Measurements from ENCODE around the gene LMO3. TPM values are rescaled to one million over a fixed set of nuclear protein-coding genes. Genes with fewer than 3 reads are reported as not detected.

The LMO3 gene
- polyA plus RNA-seq (2013, experiment 1 of 2): 0.67 TPM
- 0.67 TPM for polyA plus RNA-seq (2013, experiment 2 of 2)

- Histone ChIP-seq H3K4me2 (ENCODE audit: low read length) (peak within 1 kb of the TSS; percentile 88), H3K27ac (ENCODE audit: low read depth, low read length) (no peak within 1 kb of the TSS), H3K56ac (ENCODE audit: low read length) (peak within 1 kb of the TSS; percentile 74), H3K4me3 (ENCODE audit: low read length) (peak within 1 kb of the TSS; percentile 44), H3K79me1 (ENCODE audit: low read length) (no peaks in the 10 kb centered on the region), H3K9ac (ENCODE audit: low read length) (peak within 1 kb of the TSS; percentile 49), H2AK5ac (ENCODE audit: low read length) (no peak within 1 kb of the TSS), H2BK120ac (ENCODE audit: low read depth, low read length) (no peak within 1 kb of the TSS), H2BK5ac (ENCODE audit: low read length) (no peak within 1 kb of the TSS), H4K8ac (ENCODE audit: low read depth, low read length) (no peak within 1 kb of the TSS), H4K5ac (ENCODE audit: low read length) (no peak within 1 kb of the TSS), H3K79me2 (ENCODE audit: control insufficient read depth, insufficient read depth, low read length) (no peaks in the 10 kb centered on the region), H3K23ac (ENCODE audit: low read length) (no peak within 1 kb of the TSS), H2BK15ac (replicated peaks; ENCODE audit: low read depth) (no peak within 1 kb of the TSS), H3K27me3 (ENCODE audit: insufficient read depth, low read length, poor library complexity) (peaks cover 16% of the 10 kb centered on the region), H3K4me1 (ENCODE audit: control insufficient read depth, low read depth, low read length) (peaks cover 13% of the 10 kb centered on the region), H3K18ac (ENCODE audit: low read length) (no peak within 1 kb of the TSS), H3K4ac (ENCODE audit: low read depth, low read length) (no peak within 1 kb of the TSS), H3K36me3 (ENCODE audit: control insufficient read depth, insufficient read depth, low read length) (no peaks in the 10 kb centered on the region)
- no peak for DNase-seq
- no CpG with 5 or more reads among the region's 2 CpGs for WGBS (ENCODE audit: extremely low coverage, insufficient coverage, low lambda C conversion rate)
Observed at GRCh38 chr12:16606117-16606200, at the start of gene LMO3. LMO3 (minus strand) TSS chr12:16606162; CDS start chr12:16600860, 5,302 bp downstream.

DNA sequence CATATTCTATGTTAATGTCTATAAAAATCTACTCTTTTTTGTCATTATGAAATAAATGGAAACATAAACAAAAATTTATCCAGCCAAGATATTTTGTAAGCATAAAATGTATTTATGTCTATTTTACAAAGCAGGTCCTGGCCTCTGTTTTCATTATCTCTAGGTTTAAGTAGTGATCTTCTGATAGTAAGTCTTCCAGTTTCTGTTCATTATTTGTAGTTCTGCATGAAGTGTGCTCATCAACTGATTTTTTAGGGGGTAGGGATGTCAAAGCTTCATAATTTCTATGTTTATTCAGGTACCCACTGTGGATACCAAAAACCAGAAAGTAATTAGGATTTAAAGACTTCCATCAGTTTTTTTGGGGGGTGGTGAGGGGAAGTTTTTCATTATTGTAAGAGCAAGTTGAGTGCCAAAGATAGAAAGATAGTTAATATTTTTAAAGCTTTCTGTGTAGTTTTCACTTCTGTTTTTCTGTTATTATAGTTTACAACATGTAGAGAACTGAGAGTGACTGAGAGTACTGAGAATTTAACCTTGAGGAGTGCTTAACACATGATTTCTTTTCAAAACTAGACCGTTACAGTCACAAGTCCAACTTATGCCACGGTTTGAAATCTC lies 30.6 kb upstream of the LMO3 start:
- H4K5ac ChIP-seq (ENCODE audit: low read length): no peak overlapping the region

GRCh38 chr12:16634786-16635185 lies 28.8 kb upstream of the LMO3 start:
- no peak overlapping the region for H2BK120ac ChIP-seq (ENCODE audit: low read depth, low read length)
- no peak overlapping the region for H3K23ac ChIP-seq (ENCODE audit: low read length)
- H3K56ac ChIP-seq (ENCODE audit: low read length): no peak overlapping the region
- H3K4me1 ChIP-seq (ENCODE audit: control insufficient read depth, low read depth, low read length): no peaks in the 10 kb centered on the region
- H2BK5ac ChIP-seq (ENCODE audit: low read length): no peak overlapping the region
- WGBS (ENCODE audit: extremely low coverage, insufficient coverage, low lambda C conversion rate): no CpG with 5 or more reads among the region's 1 CpG
- no peak overlapping the region for H2BK15ac ChIP-seq (replicated peaks; ENCODE audit: low read depth)
- H3K4me3 ChIP-seq (ENCODE audit: low read length): no peak overlapping the region
- H3K4me2 ChIP-seq (ENCODE audit: low read length): no peak overlapping the region
- peak; percentile 28 for DNase-seq
- H3K27ac ChIP-seq (ENCODE audit: low read depth, low read length): no peak overlapping the region
- H3K4ac ChIP-seq (ENCODE audit: low read depth, low read length): no peak overlapping the region
- H4K8ac ChIP-seq (ENCODE audit: low read depth, low read length): no peak overlapping the region
- H3K9ac ChIP-seq (ENCODE audit: low read length): no peak overlapping the region
- no peak overlapping the region for H3K18ac ChIP-seq (ENCODE audit: low read length)
- no peak overlapping the region for H4K5ac ChIP-seq (ENCODE audit: low read length)
- H2AK5ac ChIP-seq (ENCODE audit: low read length): no peak overlapping the region
- no peaks in the 10 kb centered on the region for H3K79me1 ChIP-seq (ENCODE audit: low read length)
- H3K27me3 ChIP-seq (ENCODE audit: insufficient read depth, low read length, poor library complexity): no peaks in the 10 kb centered on the region
- no peaks in the 10 kb centered on the region for H3K36me3 ChIP-seq (ENCODE audit: control insufficient read depth, insufficient read depth, low read length)
- H3K79me2 ChIP-seq (ENCODE audit: control insufficient read depth, insufficient read depth, low read length): no peaks in the 10 kb centered on the region

More for the DNA sequence above, 30.6 kb upstream of the LMO3 start:
- Histone ChIP-seq H3K9ac (ENCODE audit: low read length) (no peak overlapping the region), H2BK120ac (ENCODE audit: low read depth, low read length) (no peak overlapping the region), H3K27ac (ENCODE audit: low read depth, low read length) (no peak overlapping the region), H3K4ac (ENCODE audit: low read depth, low read length) (no peak overlapping the region), H3K79me2 (ENCODE audit: control insufficient read depth, insufficient read depth, low read length) (no peaks in the 10 kb centered on the region), H2BK15ac (replicated peaks; ENCODE audit: low read depth) (no peak overlapping the region), H3K79me1 (ENCODE audit: low read length) (no peaks in the 10 kb centered on the region), H3K4me2 (ENCODE audit: low read length) (no peak overlapping the region), H2AK5ac (ENCODE audit: low read length) (no peak overlapping the region), H3K56ac (ENCODE audit: low read length) (no peak overlapping the region), H3K18ac (ENCODE audit: low read length) (no peak overlapping the region), H2BK5ac (ENCODE audit: low read length) (no peak overlapping the region), H3K36me3 (ENCODE audit: control insufficient read depth, insufficient read depth, low read length) (no peaks in the 10 kb centered on the region), H3K27me3 (ENCODE audit: insufficient read depth, low read length, poor library complexity) (no peaks in the 10 kb centered on the region), H3K4me3 (ENCODE audit: low read length) (no peak overlapping the region), H3K23ac (ENCODE audit: low read length) (no peak overlapping the region), H4K8ac (ENCODE audit: low read depth, low read length) (no peak overlapping the region), H3K4me1 (ENCODE audit: control insufficient read depth, low read depth, low read length) (no peaks in the 10 kb centered on the region)
- DNase-seq: no peak
- 100% methylated on average over 1 of the region's 2 CpGs for WGBS (ENCODE audit: extremely low coverage, insufficient coverage, low lambda C conversion rate)

- Histone ChIP-seq H3K79me2 (ENCODE audit: control insufficient read depth, insufficient read depth, low read length) (no peaks in the 10 kb centered on the region), H3K36me3 (ENCODE audit: control insufficient read depth, insufficient read depth, low read length) (no peaks in the 10 kb centered on the region), H2BK5ac (ENCODE audit: low read length) (no peak overlapping the region), H4K5ac (ENCODE audit: low read length) (no peak overlapping the region), H3K79me1 (ENCODE audit: low read length) (no peaks in the 10 kb centered on the region), H3K27ac (ENCODE audit: low read depth, low read length) (no peak overlapping the region), H4K8ac (ENCODE audit: low read depth, low read length) (no peak overlapping the region), H2AK5ac (ENCODE audit: low read length) (no peak overlapping the region), H3K9ac (ENCODE audit: low read length) (no peak overlapping the region), H3K56ac (ENCODE audit: low read length) (no peak overlapping the region), H3K4me2 (ENCODE audit: low read length) (no peak overlapping the region), H2BK15ac (replicated peaks; ENCODE audit: low read depth) (no peak overlapping the region), H2BK120ac (ENCODE audit: low read depth, low read length) (no peak overlapping the region), H3K4ac (ENCODE audit: low read depth, low read length) (no peak overlapping the region), H3K23ac (ENCODE audit: low read length) (no peak overlapping the region), H3K4me3 (ENCODE audit: low read length) (no peak overlapping the region), H3K18ac (ENCODE audit: low read length) (no peak overlapping the region), H3K27me3 (ENCODE audit: insufficient read depth, low read length, poor library complexity) (no peaks in the 10 kb centered on the region), H3K4me1 (ENCODE audit: control insufficient read depth, low read depth, low read length) (no peaks in the 10 kb centered on the region)
- DNase-seq: no peak
- no CpG with 5 or more reads among the region's 1 CpG for WGBS (ENCODE audit: extremely low coverage, insufficient coverage, low lambda C conversion rate)
Observed at GRCh38 chr12:16626991-16627390, 21.0 kb upstream of the LMO3 start.

DNA sequence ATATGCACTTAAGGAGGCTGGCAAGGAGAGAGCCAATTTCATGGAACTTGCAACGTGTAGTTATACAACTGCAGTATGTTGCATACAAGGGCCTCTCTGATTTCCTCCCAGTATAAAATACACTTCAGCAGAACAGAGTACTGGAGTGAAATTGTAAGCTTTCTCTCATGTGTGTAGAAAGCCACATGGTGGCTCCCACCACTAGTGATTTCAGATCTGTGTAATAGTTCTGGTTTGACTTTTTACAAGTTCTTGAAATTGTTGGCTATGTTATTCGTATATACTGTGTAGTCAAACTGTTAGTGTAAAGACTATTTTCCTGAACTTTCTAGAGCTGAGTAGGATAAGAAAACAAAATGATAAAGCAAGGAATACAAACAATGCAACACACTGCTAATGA lies 16.4 kb upstream of the LMO3 start:
- Histone ChIP-seq H3K79me2 (ENCODE audit: control insufficient read depth, insufficient read depth, low read length) (no peaks in the 10 kb centered on the region), H2AK5ac (ENCODE audit: low read length) (no peak overlapping the region), H2BK15ac (replicated peaks; ENCODE audit: low read depth) (no peak overlapping the region), H3K27me3 (ENCODE audit: insufficient read depth, low read length, poor library complexity) (no peaks in the 10 kb centered on the region), H2BK120ac (ENCODE audit: low read depth, low read length) (no peak overlapping the region), H3K18ac (ENCODE audit: low read length) (no peak overlapping the region), H3K56ac (ENCODE audit: low read length) (no peak overlapping the region), H3K4me3 (ENCODE audit: low read length) (no peak overlapping the region), H3K9ac (ENCODE audit: low read length) (no peak overlapping the region), H3K23ac (ENCODE audit: low read length) (no peak overlapping the region), H3K79me1 (ENCODE audit: low read length) (no peaks in the 10 kb centered on the region), H3K27ac (ENCODE audit: low read depth, low read length) (no peak overlapping the region), H3K36me3 (ENCODE audit: control insufficient read depth, insufficient read depth, low read length) (no peaks in the 10 kb centered on the region), H3K4me1 (ENCODE audit: control insufficient read depth, low read depth, low read length) (no peaks in the 10 kb centered on the region), H4K5ac (ENCODE audit: low read length) (no peak overlapping the region), H2BK5ac (ENCODE audit: low read length) (no peak overlapping the region), H3K4ac (ENCODE audit: low read depth, low read length) (no peak overlapping the region), H3K4me2 (ENCODE audit: low read length) (no peak overlapping the region), H4K8ac (ENCODE audit: low read depth, low read length) (no peak overlapping the region)
- no peak for DNase-seq
- WGBS (ENCODE audit: extremely low coverage, insufficient coverage, low lambda C conversion rate): no CpG with 5 or more reads among the region's 2 CpGs

- no peak overlapping the region for H3K4me2 ChIP-seq (ENCODE audit: low read length)
- no peak overlapping the region for H2AK5ac ChIP-seq (ENCODE audit: low read length)
- H3K27ac ChIP-seq (ENCODE audit: low read depth, low read length): no peak overlapping the region
- H2BK120ac ChIP-seq (ENCODE audit: low read depth, low read length): no peak overlapping the region
- H3K18ac ChIP-seq (ENCODE audit: low read length): no peak overlapping the region
- no peaks in the 10 kb centered on the region for H3K27me3 ChIP-seq (ENCODE audit: insufficient read depth, low read length, poor library complexity)
- no peaks in the 10 kb centered on the region for H3K79me1 ChIP-seq (ENCODE audit: low read length)
- H2BK15ac ChIP-seq (replicated peaks; ENCODE audit: low read depth): no peak overlapping the region
- no peaks in the 10 kb centered on the region for H3K79me2 ChIP-seq (ENCODE audit: control insufficient read depth, insufficient read depth, low read length)
- H3K9ac ChIP-seq (ENCODE audit: low read length): no peak overlapping the region
- no peak overlapping the region for H4K8ac ChIP-seq (ENCODE audit: low read depth, low read length)
- no peak overlapping the region for H4K5ac ChIP-seq (ENCODE audit: low read length)
- no peak overlapping the region for H3K56ac ChIP-seq (ENCODE audit: low read length)
- no peaks in the 10 kb centered on the region for H3K4me1 ChIP-seq (ENCODE audit: control insufficient read depth, low read depth, low read length)
- H3K4me3 ChIP-seq (ENCODE audit: low read length): no peak overlapping the region
- no peaks in the 10 kb centered on the region for H3K36me3 ChIP-seq (ENCODE audit: control insufficient read depth, insufficient read depth, low read length)
- no peak overlapping the region for H3K23ac ChIP-seq (ENCODE audit: low read length)
- no peak overlapping the region for H3K4ac ChIP-seq (ENCODE audit: low read depth, low read length)
- DNase-seq: no peak
- no peak overlapping the region for H2BK5ac ChIP-seq (ENCODE audit: low read length)
Observed at GRCh38 chr12:16619537-16619936, 13.6 kb upstream of the LMO3 start.
